SIG-M5 treated with dmso at 0.1 percent for 504 hours (cell line): ENCODE measurements around the gene FRG2B.
"Not testable (repeated sequence)": the region's sequence is repeated elsewhere in the genome, so short reads cannot be mapped to it uniquely, and the experiment has no call there.

Source experiments
- DNase-seq: peaks from one replicate; lab custom pipeline; 2025; ENCODE audit not compliant: unreplicated experiment; lab: John Stamatoyannopoulos, UW

The FRG2B gene

GRCh38 chr10:133600657-133601056, 25.9 kb downstream of the FRG2B start:
- no peak for DNase-seq

GRCh38 chr10:133599869-133600268, 26.7 kb downstream of the FRG2B start:
- not testable (repeated sequence) for DNase-seq

- no peak for DNase-seq
Measured at GRCh38 chr10:133592716-133593115, 33.9 kb downstream of the FRG2B start.

- no peak for DNase-seq
Measured at GRCh38 chr10:133590970-133591359, 35.6 kb downstream of the FRG2B start.

GRCh38 chr10:133590226-133590969, 36.2 kb downstream of the FRG2B start:
- no peak for DNase-seq

- not testable (repeated sequence) for DNase-seq
Measured at GRCh38 chr10:133577037-133577436, 49.6 kb downstream of the FRG2B start.
